ENCODE results near the gene MYCBPAP.
"Not testable (repeated sequence)": the region's sequence is repeated elsewhere in the genome, so short reads cannot be mapped to it uniquely, and the experiment has no call there.

MYCBPAP gene

DNA sequence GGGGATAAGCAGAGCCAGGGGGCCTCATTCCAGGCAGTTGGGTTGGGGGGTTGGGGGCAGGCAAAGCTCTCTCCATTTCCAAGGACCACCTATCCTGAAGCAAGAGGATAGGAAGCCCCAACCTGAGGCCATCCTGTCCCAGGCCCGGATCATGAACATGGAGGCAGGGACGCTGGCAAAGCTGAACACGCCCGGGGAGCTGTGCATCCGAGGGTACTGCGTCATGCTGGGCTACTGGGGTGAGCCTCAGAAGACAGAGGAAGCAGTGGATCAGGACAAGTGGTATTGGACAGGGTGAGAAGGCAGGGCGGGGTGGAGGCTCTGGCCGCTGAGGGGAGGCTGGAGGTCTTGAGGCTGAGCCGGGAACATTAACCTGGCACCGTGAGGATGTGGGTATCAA, 36.0 kb upstream of the MYCBPAP start:
- DNase-seq (ENCODE audit: low spot score): no peak

DNA sequence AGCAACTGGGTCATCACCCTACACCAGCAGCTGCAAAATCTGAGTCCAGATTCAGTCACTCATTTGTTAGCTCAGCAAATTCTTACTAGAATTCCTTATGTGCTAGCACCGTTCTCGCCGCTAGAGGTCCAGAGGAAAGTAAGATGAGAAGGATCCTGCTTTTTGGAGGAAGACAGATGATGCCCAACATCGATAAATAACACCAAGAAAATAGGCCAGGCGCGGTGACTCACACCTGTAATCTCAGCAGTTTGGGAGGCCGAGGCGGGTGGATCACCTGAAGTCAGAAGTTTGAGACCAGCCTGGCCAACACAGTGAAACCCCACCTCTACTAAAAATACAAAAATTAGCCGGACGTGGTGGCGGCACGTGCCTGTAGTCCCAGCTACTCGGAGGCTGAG, 35.5 kb upstream of the MYCBPAP start:
- not testable (repeated sequence) for DNase-seq (ENCODE audit: low spot score)

DNA sequence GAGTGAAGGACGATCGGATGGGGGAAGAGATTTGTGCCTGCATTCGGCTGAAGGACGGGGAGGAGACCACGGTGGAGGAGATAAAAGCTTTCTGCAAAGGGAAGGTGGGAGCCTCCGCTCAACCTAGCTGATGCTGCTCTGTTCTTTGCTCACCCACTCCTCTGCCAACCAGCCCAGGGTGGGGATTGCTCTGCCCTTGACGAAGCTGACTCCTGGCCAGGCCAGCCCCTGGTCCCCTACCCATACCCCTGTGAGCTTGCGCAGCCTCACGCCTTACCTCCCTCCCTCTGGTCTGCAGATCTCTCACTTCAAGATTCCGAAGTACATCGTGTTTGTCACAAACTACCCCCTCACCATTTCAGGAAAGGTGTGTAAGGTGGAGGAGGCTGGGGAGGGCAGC, 34.3 kb upstream of the MYCBPAP start:
- no peak for DNase-seq (ENCODE audit: low spot score)

DNA sequence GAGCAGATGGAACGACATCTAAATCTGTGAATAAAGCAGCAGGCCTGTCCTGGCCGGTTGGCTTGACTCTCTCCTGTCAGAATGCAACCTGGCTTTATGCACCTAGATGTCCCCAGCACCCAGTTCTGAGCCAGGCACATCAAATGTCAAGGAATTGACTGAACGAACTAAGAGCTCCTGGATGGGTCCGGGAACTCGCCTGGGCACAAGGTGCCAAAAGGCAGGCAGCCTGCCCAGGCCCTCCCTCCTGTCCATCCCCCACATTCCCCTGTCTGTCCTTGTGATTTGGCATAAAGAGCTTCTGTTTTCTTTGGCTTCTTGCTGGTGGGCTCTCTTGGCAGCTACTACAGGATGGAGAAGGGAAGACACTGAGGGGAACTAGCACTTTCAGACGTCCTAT, 33.7 kb upstream of the MYCBPAP start:
- no peak for DNase-seq (ENCODE audit: low spot score)

DNA sequence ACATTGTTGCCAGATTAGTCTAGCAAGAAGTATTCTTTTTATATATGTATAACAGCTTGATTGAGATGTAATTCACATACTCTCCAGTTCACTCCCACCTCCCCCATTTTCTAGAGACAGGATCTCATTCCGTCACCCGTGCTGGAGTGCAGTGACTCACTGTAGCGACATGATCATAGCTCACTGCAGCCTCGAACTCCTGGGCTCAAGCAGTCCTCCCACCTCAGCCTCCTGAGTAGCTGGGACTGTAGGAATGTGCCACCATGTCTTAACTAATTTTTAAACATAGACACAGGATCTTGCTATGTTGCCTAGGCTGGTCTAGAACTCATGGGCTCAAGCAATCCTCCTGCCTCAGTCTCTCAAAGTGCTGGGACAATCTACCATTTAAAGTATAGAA, 32.9 kb upstream of the MYCBPAP start:
- DNase-seq (ENCODE audit: low spot score): no peak

DNA sequence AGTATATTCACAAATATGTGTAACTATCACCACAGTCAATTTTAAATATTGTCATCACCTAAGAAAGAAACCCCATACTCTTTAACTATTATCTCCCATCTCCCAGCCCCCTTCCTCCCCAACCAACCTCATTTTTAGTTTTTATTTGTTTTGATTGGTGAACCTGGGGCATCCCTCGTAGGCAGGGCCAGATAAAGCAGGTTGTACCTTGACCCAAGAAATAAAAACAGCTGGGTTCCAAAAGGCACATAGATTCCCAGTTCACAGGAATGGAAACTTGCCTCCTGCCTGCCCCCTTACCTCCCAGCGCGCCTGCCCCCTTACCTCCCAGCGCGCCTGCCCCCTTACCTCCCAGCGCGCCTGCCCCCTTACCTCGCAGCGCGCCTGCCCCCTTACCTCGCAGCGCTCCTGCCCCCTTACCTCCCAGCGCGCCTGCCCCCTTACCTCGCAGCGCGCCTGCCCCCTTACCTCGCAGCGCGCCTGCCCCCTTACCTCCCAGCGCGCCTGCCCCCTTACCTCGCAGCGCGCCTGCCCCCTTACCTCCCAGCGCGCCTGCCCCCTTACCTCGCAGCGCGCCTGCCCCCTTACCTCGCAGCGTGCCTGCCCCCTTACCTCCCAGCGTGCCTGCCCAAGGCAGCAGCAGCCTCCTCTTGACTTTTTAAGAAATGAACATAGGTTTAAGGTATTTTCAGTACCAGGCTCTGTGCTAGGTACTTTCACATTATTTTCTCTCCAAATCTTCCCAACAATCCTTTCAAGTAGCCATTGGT, 32.3 kb upstream of the MYCBPAP start:
- not testable (repeated sequence) for DNase-seq (ENCODE audit: low spot score)

DNA sequence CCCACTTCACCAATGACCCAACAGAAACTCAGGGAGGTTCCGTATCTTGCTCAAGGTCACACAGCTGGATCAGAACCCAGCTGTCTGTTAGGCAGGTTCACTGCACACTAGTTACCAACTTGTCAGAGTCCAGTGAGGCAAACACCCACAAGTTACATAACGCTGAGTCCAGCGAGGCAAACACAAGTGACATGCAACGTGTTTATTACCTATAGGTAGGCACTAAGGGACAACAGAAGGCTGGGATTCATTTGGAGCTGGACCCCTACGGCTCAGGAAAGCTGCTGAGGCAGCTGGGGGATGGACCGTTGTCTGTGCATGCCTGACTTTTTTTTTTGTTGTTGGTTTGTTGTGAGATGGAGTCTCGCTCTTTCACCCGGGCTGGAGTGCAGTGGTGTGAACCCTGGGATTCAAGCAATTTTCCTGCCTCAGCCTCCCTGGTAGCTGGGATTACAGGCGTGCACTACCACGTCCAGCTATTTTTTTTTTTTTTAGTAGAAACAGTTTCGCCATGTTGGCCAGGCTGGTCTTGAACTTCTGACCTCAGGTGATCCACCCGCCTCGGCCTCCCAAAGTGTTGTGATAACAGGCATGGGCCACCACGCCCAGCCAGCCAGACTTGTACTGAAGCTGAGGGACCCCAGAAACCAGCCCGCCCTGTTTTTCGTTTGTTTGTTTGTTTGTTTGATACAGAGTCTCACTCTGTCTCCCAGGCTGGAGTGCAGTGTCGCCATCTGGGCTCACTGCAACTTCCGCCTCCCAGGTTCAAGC, 31.5 kb upstream of the MYCBPAP start:
- no peak for DNase-seq (ENCODE audit: low spot score)

DNA sequence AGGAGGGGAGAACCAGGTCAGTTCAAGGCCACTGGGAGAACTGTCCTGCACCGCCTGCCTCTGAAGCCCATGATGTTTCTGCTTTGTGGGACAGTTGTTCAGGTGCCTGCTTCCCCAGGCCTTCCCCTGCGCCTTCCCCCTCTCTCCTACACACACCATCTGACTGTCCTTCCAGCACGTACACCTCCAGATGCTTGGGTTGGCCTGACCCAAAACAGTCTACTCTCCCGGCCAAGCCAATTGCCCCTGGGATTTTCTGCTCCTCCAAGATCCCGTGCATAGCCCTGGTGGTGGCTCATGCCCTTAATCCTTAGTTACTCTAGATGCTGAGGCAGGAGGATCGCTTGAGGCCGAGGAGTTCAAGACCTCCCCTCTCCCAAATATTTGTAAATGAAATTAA, 30.3 kb upstream of the MYCBPAP start:
- DNase-seq (ENCODE audit: low spot score): no peak

DNA sequence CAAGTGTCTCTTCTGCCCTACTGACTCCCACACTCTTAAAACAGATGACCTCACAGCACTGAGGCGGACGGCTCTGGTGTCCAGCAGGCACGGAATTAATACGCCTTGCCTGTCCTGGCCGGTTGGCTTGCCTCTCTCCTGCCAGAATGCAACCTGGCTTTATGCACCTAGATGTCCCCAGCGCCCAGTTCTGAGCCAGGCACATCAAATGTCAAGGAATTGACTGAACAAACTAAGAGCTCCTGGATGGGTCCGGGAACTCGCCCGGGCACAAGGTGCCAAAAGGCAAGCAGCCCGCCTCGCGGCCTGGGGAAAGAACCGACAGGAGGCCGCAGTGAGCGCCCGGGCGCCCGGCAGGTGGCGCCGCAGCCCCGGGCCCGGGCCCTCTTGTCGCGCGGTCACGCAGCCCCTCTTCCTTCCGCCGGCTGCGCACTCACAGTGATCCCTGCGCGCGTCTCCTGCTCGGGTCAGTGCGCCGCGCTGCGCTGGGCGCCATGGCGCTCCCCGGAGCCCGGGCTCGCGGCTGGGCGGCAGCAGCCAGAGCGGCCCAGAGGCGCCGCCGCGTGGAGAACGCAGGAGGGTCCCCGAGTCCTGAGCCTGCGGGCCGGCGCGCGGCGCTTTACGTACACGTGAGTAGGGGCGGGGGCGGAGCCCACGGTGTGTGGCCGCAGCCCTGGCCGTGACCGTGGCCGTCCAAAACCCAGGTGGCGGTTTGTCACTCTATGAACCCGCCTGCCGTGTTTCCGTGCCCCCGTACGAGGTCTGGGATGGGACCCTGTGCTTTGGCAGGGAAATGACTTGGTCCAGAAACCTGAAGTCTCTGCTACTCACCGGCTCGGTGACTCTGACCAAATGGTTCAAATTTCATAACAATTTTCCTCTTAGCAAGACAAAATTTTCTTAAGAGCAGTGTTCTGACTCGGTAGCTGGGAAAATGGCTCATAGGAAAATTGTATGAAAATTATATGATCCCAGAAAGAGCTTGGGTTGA, 29.6 kb upstream of the MYCBPAP start, which contains the start of gene RSAD1:
Gene RSAD1, plus strand, starts transcription at position 470 of the 991 bp plus-strand sequence. Its CDS starts 25 bp downstream, at position 495.
- DNase-seq (ENCODE audit: low spot score): peak; percentile 87

DNA sequence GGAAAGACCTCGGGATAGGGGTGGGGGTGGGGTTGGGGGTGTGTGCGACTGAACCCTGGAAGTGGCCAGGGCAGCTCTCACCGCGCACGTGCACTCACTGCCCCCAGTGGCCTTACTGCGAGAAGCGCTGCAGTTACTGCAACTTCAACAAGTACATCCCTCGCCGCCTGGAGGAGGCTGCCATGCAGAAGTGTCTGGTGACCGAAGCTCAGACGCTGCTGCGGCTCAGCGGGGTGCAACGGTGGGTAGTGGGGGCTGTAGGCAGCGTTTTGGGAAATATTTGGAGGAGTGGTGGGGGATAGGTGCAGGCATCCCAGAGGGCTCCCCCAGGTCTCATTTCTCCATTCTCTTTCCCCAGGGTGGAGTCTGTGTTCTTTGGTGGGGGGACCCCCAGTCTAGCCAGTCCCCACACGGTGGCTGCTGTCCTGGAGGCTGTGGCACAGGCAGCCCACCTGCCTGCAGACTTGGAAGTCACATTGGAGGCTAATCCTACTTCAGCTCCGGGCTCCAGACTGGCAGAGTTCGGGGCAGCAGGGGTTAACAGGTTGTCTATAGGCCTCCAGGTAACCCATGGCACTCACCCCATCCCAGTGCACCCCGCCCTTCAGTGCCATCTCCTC, 28.6 kb upstream of the MYCBPAP start:
- DNase-seq (ENCODE audit: low spot score): peak; percentile 87

DNA sequence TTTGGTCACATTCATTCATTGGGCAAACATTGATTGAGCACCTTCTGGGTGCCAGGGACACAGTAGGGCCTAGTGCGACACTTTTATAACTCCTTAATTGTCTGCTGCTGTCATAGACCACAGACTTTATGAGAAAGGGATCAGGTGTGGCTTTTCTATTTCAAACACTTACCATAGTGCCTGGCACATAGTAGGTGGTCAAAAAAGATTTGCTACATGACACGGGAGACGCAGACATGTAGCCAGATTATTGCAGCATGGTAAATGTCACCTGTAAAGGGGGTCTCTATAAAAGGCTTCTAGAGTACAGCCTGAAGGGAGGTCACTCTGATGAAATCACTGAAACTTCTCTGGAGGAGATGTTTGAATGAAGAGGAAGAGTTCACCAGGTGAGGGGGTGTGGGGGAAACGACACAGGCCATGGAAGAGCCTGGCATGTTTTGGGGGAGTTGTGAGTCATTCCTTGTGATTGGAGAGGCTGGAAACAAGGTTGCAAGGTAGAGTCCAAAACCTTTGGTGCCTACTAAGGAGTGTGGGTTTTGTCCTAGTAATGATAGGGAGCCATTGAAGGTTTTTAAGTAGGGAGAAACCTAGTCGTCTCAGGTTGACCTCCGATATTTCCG, 28.0 kb upstream of the MYCBPAP start:
- DNase-seq (ENCODE audit: low spot score): no peak

DNA sequence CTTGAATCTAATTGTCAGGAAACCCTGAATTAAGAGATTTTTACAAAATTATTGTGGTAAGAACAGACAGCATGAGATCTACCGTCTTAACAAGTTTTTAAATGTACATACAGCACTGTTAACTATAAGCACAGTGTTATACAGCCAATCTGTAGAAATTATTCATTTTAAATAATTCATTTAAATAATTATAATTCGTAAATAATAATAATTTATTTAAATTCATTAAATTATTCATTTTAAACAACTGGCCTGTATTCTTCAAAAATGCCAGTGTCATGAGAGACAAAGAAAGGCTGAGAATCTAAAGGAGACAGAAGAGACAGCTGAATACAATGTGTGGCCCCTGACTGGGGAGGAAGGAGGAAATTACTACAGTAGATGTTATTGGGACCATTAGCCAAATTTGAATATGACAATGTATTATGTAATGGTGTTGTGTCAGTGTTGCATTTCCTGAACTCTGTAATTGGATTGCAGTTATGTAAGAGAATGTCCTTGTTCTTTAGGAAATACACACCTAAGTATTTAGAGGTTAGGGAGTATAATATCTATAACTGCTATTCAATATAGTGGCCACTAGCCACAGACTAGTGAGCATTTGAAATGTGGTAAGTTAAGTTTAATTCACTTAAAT, 27.3 kb upstream of the MYCBPAP start:
- DNase-seq (ENCODE audit: low spot score): no peak

DNA sequence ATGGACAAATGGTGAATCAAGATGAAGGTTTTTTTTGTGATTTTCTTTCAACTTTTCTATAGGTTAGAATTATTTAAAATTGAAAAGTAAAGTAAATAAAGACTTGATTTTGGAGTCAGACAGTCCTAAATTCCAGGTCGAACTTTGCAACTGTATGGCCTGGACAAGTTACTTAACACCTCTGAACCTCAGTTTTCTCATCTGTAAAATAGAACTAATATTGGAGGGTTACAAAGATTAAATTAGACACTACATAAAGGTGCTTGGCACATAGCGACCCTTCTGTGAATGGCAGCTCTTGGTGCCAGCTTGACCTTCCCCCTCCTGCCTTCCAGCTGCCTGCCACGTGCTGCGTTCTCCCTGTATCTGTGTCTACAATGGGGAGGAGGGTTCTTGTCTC, 26.6 kb upstream of the MYCBPAP start:
- DNase-seq (ENCODE audit: low spot score): no peak

DNA sequence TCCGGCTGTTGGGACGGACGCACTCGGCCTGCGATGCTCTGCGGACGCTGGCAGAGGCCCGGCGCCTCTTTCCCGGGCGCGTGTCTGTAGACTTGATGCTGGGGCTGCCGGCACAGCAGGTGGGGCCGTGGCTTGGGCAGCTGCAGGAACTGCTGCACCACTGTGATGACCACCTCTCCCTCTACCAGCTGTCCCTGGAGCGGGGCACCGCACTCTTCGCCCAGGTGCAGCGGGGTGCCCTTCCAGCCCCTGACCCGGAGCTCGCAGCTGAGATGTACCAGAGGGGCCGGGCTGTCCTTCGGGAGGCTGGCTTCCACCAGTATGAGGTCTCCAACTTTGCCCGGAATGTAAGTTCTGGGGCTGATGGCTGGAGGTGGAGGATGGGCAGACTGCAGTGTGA, 26.1 kb upstream of the MYCBPAP start:
- DNase-seq (ENCODE audit: low spot score): no peak

DNA sequence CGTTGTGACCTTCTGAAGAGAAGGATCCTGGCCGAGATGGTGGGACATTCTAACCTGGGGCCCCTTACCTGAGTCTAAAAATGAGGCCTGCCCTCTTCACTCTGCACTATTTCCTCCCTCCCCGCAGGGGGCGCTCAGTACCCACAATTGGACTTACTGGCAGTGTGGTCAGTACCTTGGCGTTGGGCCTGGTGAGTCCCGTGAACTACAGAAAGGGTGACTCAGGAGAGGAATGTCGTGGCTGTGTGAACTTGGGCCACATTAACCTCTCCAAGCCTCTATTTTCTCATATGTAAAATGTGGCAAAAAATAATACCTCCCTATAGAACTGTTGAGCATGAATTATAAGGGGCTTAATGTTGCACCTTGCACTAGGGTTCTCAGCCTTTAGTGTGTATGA, 25.7 kb upstream of the MYCBPAP start:
- peak; percentile 92 for DNase-seq (ENCODE audit: low spot score)

DNA sequence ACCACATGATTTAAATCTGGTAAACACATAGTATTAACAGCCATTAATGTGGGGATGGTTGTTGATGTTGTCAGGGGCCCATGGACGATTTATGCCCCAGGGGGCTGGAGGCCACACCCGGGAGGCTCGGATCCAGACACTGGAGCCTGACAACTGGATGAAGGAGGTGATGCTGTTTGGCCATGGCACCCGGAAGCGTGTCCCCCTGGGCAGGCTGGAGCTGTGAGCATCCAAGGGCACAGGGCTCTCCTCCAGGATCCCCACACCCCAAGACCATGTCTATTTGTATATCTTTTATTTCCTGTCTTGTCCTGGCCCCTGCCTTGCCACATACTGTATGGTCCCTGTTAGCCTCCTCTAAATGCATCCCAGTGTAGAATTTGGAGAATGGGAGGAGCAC, 25.0 kb upstream of the MYCBPAP start:
- DNase-seq (ENCODE audit: low spot score): no peak

DNA sequence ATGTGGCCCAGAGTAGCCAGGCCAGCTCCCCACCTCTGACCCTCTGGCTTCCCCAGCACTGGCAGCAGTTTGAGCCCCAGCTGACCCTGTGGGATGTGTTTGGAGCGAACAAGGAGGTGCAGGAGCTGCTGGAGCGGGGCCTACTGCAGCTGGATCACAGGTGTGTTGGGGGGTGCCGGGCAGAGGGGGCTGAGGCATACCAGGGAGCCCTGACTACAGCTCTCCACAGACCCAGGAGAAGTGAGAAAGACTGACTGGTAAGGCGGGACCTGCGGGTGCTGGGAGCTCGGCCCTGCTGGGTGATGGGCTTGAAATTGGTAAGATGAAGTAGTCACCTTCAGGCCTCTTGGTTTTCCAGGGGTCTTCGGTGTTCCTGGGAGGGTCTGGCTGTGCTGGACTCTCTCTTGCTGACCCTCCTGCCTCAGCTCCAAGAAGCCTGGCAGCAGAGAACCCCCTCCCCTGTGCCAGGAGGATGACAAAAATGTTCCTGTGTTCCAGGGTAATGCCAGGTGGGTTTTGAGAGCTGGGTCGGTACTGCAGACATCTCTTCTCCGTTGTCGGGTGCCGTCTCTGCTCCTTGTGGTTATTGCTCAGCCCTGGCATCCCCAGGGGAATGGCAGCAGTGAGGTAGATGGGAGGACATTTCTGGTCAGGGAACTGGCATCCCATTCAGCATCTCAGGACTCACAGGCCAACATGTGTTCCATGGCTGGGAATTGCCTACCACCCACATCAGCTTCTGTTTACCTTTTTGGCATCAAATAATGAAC, 23.7 kb upstream of the MYCBPAP start:
- no peak for DNase-seq (ENCODE audit: low spot score)

DNA sequence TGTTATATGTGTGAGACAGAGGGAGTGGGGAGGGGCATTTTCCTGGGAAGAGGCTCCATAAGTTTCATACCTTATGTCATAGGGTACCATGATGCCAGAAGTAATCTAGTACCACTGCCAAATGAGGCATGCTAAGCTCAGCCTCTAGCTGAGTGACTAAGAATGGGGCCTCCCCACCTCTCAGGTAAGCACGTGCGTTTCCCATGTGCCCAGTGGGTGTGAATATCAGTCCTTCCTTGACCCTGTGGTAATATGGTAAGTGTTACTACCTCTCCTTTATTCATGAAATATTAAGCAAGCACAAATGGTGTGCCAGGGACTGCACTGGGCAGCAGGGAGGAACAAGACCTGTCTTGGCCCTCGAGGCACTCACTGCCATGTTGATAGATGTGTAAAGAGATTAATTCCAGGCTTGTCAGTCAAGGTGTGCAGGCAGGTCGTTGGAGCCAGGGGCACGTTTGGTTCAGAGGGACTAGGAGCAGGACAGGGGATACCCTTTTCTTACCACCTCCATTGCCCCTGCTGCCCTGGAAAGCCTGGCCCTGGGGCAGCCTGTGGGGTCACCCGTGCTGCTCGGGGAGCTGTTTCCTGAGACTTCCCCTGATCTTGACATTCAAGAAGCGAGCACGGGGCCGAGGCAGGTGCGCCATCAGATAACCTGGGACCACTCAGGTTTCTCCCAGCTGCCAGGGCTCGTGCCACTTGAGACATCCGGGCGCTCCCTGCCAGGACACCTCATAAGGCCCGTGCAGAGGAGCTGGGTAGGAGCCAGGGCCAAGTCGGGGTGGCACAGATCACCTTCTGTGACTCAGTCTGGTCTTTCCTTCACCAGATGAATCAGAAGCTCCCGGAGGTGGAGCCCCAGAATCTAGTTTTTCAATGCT, 20.8 kb upstream of the MYCBPAP start:
- peak; percentile 31 for DNase-seq (ENCODE audit: low spot score)

DNA sequence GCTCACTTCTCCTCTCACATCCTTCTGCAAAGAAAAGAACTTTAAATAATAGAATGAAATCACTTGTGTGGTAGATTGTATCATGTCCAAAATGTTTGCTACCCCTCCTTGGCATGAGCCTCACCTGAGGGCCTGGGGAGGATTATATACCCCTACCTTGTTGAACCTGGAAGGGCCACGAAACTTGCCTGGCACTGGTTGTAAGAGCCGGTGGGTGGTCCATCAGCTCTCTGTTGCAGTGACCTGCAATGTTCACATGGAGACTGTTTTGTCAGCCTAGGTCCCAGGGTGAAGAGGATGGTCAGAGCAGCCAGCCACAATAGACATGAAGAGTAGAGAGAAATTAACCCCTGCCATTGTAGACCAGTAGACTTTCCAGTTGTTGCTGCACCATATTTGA, 19.4 kb upstream of the MYCBPAP start:
- DNase-seq (ENCODE audit: low spot score): no peak
